ENCODE measurements around the gene ARNT2. TPM values are rescaled to one million over a fixed set of nuclear protein-coding genes. Genes with fewer than 3 reads are reported as not detected.

The ARNT2 gene
- total and polyA plus RNA-seq, 2 of the 13 experiments (the other 11 are each of a cell fraction or from before 2014, with no cell fraction given) = 0.69 to 1.7 TPM

- no peak for TF ChIP-seq ZNF891 (CRISPR knock-in tag; IDR thresholded peaks at IDR 0.05)
- TF ChIP-seq CBX5 (CRISPR knock-in tag; IDR thresholded peaks at IDR 0.05; ENCODE audit: borderline replicate concordance) = no peak
- no peak for TF ChIP-seq ZFY (CRISPR knock-in tag; IDR thresholded peaks at IDR 0.05)
- TF ChIP-seq RARA (CRISPR knock-in tag; IDR thresholded peaks at IDR 0.05) = no peak
- TF ChIP-seq SMAD9 (CRISPR knock-in tag; IDR thresholded peaks at IDR 0.05) = no peak
- TF ChIP-seq SKI (IDR thresholded peaks at IDR 0.05; ENCODE audit: partially characterized antibody) = no peak
- TF ChIP-seq KMT2B (CRISPR knock-in tag; IDR thresholded peaks at IDR 0.05) = no peak
- TF ChIP-seq MAFG (CRISPR knock-in tag; IDR thresholded peaks at IDR 0.05) = no peak
- no peak for TF ChIP-seq ZNF136 (CRISPR knock-in tag; IDR thresholded peaks at IDR 0.05; ENCODE audit: low read depth)
- TF ChIP-seq PLSCR1 (CRISPR knock-in tag; IDR thresholded peaks at IDR 0.05; ENCODE audit: borderline replicate concordance) = no peak
- no peak for TF ChIP-seq KDM5B (CRISPR knock-in tag; IDR thresholded peaks at IDR 0.05; ENCODE audit: borderline replicate concordance)
These were observed 159.9 kb downstream of the ARNT2 start (continued) for GRCh38 chr15:80564056-80564455.

GRCh38 chr15:80565398-80565797 is 161.2 kb downstream of the ARNT2 start:
- no peaks in the 10 kb centered on the region for H4K20me1 ChIP-seq (ENCODE audit: insufficient read depth, low read length)
- BruUV-seq (replicated peaks) = no TSS peak
- H3K79me2 ChIP-seq (ENCODE audit: insufficient read depth, low read length) = no peaks in the 10 kb centered on the region
- DNase-seq (ENCODE audit: low spot score) (no peak), FAIRE-seq (no peak), ATAC-seq (no peak)
- in situ Hi-C loops (cut with HindIII; ENCODE audit: extremely low pct_ligation_motif_present, low pct_unique_long_range_greater_than_20kb) (loop anchor here (5.0 to 10.0 kb wide), 2 partner anchors 212 to 409 kb away; partner anchors contain the start of gene CEMIP), intact Hi-C loops (cut with micrococcal nuclease; ENCODE audit: unreplicated experiment) (loop anchor here (5.0 kb wide), 1 partner anchor 407 kb away; no protein-coding TSS in a partner anchor)
- H3K4me1 ChIP-seq (ENCODE audit: insufficient read depth, low read length) = no peaks in the 10 kb centered on the region
- no peak overlapping the region for H2AFZ ChIP-seq (ENCODE audit: low read length)
- no peaks in the 10 kb centered on the region for H3K27me3 ChIP-seq (ENCODE audit: control insufficient read depth in 1 of 2, insufficient read depth in 2 of 2, low read length in 2 of 2)
- CTCF ChIA-PET (ENCODE audit: low intra/inter-chr PET ratio, low total read pairs) = interaction anchor here (4.3 kb wide), 1 partner anchor 212 kb away, joined by 65 read pairs; the partner anchor contains the start of gene CEMIP
- H3K4me3 ChIP-seq (replicated peaks in 1 of 3; ENCODE audit: insufficient read depth in 1 of 3, low read depth in 2 of 3, low read length in 3 of 3) = no peak overlapping the region
- POLR2A ChIA-PET = no interaction called here
- H3K4me2 ChIP-seq (ENCODE audit: low read depth, low read length) = no peak overlapping the region
- no peaks in the 10 kb centered on the region for H3K9me3 ChIP-seq (ENCODE audit: low read length)
- H3K27ac ChIP-seq (ENCODE audit: extremely low read length, insufficient read depth, low read length) = no peak overlapping the region
- H3K9ac ChIP-seq (ENCODE audit: insufficient read depth, low read depth, low read length) = no peak overlapping the region
- no peaks in the 10 kb centered on the region for H3K36me3 ChIP-seq (replicated peaks in 1 of 2; ENCODE audit: control insufficient read depth in 1 of 2, insufficient read depth in 2 of 2, low read length in 2 of 2)
- WGBS (ENCODE audit: low lambda C conversion rate) = 76% methylated on average over 1 of the region's 1 CpG
- TF ChIP-seq ELF3 (CRISPR knock-in tag; IDR thresholded peaks at IDR 0.05) (no peak), HNRNPH1 (optimal IDR thresholded peaks at IDR 0.05; ENCODE audit: low read depth, low read length) (no peak), YEATS4 (CRISPR knock-in tag; IDR thresholded peaks at IDR 0.05; ENCODE audit: borderline replicate concordance) (no peak), SMC3 (IDR thresholded peaks at IDR 0.05; ENCODE audit: low read length) (no peak), TIGD3 (CRISPR knock-in tag; IDR thresholded peaks at IDR 0.05; ENCODE audit: borderline replicate concordance) (no peak), ZNF687 (CRISPR knock-in tag; IDR thresholded peaks at IDR 0.05) (no peak), ZNF432 (CRISPR knock-in tag; IDR thresholded peaks at IDR 0.05; ENCODE audit: borderline replicate concordance) (no peak), XBP1 (CRISPR knock-in tag; IDR thresholded peaks at IDR 0.05) (no peak), ZC3H4 (CRISPR knock-in tag; IDR thresholded peaks at IDR 0.05; ENCODE audit: borderline replicate concordance) (no peak)

Measured in HepG2 (cell line).